Osteocyte (in vitro differentiated cells): ENCODE results near the gene COQ7. TPM values are rescaled to one million over a fixed set of nuclear protein-coding genes. Genes with fewer than 3 reads are reported as not detected.
A peak's percentile ranks its signal among the peaks of the same experiment; 100 is the strongest.

Experiments
- DNase-seq: peaks from one replicate; pipeline ENCODE4 v3.0.0; 2021; ENCODE audit warnings: mixed read lengths; ENCODE audit not compliant: unreplicated experiment; ENCODE audit errors: extremely low spot score
- H3K27ac Mint-ChIP-seq: one replicate; pipeline ENCODE4 v1.8.0; 2021; ENCODE audit warnings: mild to moderate bottlenecking, mixed read lengths; ENCODE audit not compliant: unreplicated experiment
- H3K27me3 Mint-ChIP-seq: one replicate; pipeline ENCODE4 v1.8.0; 2021; ENCODE audit warnings: mixed read lengths; ENCODE audit not compliant: unreplicated experiment
- H3K36me3 Mint-ChIP-seq: one replicate; pipeline ENCODE4 v1.8.0; 2021; ENCODE audit warnings: mixed read lengths; ENCODE audit not compliant: unreplicated experiment
- H3K4me1 Mint-ChIP-seq: one replicate; pipeline ENCODE4 v1.8.0; 2021; ENCODE audit warnings: mixed read lengths; ENCODE audit not compliant: unreplicated experiment
- H3K4me3 Mint-ChIP-seq: one replicate; pipeline ENCODE4 v1.8.0; 2021; ENCODE audit warnings: mild to moderate bottlenecking, moderate library complexity, mixed read lengths; ENCODE audit not compliant: unreplicated experiment
- H3K9me3 Mint-ChIP-seq: one replicate; pipeline ENCODE4 v1.8.0; 2021; ENCODE audit warnings: mixed read lengths; ENCODE audit not compliant: unreplicated experiment
- CTCF ChIP-seq: fragments of 200-600 bp; sonication (generic); IDR thresholded peaks from 2 replicates; pipeline ENCODE4 v1.5.0; 2021; ENCODE audit warnings: antibody characterized with exemption, mild to moderate bottlenecking, moderate library complexity
- total RNA-seq: library from RNA; stranded (reverse); gene quantifications from 2 replicates; pipeline ENCODE4 v1.2.1, GENCODE V29; 2021

COQ7 gene
- total RNA-seq, 1 donor from 2014 or later = 31.6 TPM

DNA sequence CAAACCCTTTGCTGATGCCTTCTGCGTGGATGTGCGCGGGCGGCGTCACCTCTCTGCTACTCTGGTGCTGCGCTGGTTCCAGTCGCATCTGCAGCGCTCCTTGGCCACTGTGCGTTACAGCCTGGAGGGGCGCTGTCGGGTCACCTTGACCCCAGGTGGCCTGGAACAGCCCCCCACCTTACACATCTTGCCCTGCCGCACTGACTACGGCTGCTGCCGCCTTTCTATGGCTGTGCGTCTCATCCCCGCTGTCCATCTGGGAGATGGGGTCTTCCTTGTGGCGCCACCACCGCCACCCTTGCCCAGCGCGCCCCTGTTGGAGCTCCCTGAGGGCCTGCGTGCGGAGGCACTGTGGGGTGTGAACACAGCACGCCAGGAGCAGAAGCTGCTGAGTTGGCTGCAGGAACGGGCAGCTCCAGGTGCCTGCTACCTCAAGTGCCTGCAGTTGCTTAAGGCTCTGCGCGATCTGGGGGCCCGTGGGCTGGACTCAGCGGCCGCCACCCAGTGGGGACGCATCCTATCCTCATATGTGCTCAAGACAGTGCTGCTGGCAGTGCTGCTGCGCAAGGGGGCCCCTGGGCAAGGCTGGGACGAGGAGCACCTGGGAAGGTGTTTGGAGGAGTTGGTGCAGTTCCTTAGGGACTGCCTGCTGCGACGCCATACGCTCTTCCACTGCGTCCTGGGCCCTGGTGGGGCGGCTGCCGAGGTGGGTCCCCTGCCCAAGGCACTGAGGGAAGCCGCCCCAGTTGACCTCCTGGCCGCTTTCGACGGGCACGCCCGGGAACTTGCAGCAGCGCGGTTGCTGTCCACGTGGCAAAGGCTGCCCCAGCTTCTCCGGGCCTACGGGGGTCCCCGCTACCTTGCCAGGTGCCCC lies 48.0 kb downstream of the COQ7 start:
- Mint-ChIP-seq H3K4me3 (peak overlapping the region; percentile 84), H3K36me3 (peaks cover 4% of the 10 kb centered on the region), H3K27ac (peak overlapping the region; percentile 38), H3K4me1 (peaks cover 61% of the 10 kb centered on the region), H3K27me3 (no peaks in the 10 kb centered on the region), H3K9me3 (no peaks in the 10 kb centered on the region)
- DNase-seq = no peak
- no peak for TF ChIP-seq CTCF

DNA sequence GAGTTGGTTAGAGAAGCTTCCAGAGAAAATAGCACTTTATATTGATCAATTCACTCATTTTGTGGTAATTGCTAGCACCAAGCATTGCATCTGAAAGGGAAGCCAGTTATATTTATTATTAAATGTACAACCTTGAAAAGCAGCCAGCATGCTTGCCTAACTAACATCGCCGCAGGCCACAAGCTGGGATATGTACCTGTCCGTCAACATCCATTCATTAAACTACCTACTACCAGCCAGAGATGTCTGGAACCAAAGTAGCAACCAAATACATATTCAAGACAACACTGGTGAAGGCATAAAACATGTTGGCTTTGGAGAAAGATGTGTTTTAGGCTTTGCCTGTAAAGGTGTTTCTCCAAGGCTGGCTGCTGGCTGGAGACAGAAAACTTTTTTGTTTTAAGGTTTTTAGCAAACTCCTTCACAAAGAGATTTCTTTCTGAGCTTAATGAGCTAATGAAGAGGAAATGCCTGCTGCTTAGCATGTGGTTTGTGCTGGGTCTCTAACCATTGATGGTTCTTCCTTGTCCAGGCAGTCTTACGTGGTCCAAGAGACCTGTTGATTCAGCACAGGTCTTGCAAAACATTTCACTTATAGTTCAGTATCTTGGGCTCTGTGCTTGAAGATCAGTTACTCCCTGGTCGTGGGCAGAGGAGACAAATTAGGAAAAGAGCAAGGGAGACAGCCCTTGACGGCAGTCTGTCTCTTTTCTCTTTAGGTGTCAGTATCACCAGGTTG lies 49.5 kb downstream of the COQ7 start:
- peaks cover 72% of the 10 kb centered on the region for H3K4me1 Mint-ChIP-seq
- H3K36me3 Mint-ChIP-seq = peaks cover 7% of the 10 kb centered on the region
- DNase-seq = no peak

GRCh38 chr16:19118938-19119431 lies 51.6 kb downstream of the COQ7 start:
- H3K36me3 Mint-ChIP-seq = peaks cover 15% of the 10 kb centered on the region
- peak overlapping the region; percentile 85 for H3K4me3 Mint-ChIP-seq
- no peaks in the 10 kb centered on the region for H3K27me3 Mint-ChIP-seq
- peaks cover 60% of the 10 kb centered on the region for H3K4me1 Mint-ChIP-seq
- no peak for DNase-seq
- no peak for TF ChIP-seq CTCF
- H3K9me3 Mint-ChIP-seq = no peaks in the 10 kb centered on the region
- peak overlapping the region; percentile 99 for H3K27ac Mint-ChIP-seq

More for the DNA sequence above, 49.5 kb downstream of the COQ7 start:
- peak overlapping the region; percentile 99 for H3K27ac Mint-ChIP-seq
- peak overlapping the region; percentile 45 for H3K4me3 Mint-ChIP-seq
- no peaks in the 10 kb centered on the region for H3K27me3 Mint-ChIP-seq
- no peaks in the 10 kb centered on the region for H3K9me3 Mint-ChIP-seq
- no peak for TF ChIP-seq CTCF

DNA sequence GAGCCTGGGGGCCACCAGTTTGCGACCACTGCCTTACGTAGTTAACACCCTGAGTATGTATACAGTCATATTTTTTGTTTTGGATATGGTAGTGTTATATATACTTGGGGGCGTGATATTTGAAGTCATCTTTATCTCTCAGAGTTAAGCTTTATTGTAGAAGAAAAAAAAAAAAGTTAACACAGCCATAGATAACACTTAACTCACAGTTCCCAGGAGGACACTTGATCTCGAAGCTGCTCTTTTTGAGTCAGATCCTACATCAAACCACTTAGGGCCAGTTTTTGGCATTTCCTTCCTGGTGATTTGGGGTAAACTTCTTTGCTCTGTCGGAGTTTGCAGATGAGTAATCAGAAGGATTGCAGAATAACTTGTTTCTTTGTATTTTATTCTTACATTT lies 52.1 kb downstream of the COQ7 start:
- H3K4me3 Mint-ChIP-seq = peak overlapping the region; percentile 85
- no peak for TF ChIP-seq CTCF
- peaks cover 59% of the 10 kb centered on the region for H3K4me1 Mint-ChIP-seq
- no peak for DNase-seq
- H3K27me3 Mint-ChIP-seq = no peaks in the 10 kb centered on the region
- H3K27ac Mint-ChIP-seq = peak overlapping the region; percentile 99
- no peaks in the 10 kb centered on the region for H3K9me3 Mint-ChIP-seq
- H3K36me3 Mint-ChIP-seq = peaks cover 16% of the 10 kb centered on the region
